ENCODE measurements around the gene TTC6.

Gene TTC6

DNA sequence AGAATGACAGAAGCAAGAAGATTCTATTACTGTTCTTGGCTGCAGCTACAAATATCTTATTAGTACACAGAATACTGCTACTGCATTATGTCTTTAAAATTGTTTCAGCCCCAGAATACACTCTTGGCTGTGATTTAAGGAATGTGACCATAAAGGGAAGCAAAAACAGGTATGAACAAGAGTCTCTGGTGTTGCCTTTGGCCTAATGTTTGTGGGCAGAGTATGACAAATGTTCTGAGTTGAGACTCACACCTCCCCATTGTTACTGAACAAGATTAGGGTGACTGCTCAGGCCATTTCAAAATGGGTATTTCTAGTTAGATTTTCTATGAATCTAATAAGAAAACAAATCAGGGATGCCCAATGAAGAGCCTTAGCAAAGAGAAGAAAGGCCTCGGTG lies 28.5 kb downstream of the TTC6 start:
- no peaks in the 10 kb centered on the region for H3K4me1 ChIP-seq (ENCODE audit: low read depth, poor library complexity, severe bottlenecking)
- no peak overlapping the region for H3K4me3 ChIP-seq (IDR thresholded peaks at IDR 0.05; ENCODE audit: insufficient read depth, low read depth, low read length)
- H3K79me2 ChIP-seq (ENCODE audit: insufficient read depth, low read depth): no peaks in the 10 kb centered on the region
- H3K27ac ChIP-seq: no peak overlapping the region
- no peak overlapping the region for H3K9ac ChIP-seq
- no peaks in the 10 kb centered on the region for H4K20me1 ChIP-seq (ENCODE audit: insufficient read depth)
- H3K27me3 ChIP-seq (ENCODE audit: insufficient read depth, low read depth): no peaks in the 10 kb centered on the region
- no peak overlapping the region for H3K4me2 ChIP-seq
- TF ChIP-seq, protein P1, sequence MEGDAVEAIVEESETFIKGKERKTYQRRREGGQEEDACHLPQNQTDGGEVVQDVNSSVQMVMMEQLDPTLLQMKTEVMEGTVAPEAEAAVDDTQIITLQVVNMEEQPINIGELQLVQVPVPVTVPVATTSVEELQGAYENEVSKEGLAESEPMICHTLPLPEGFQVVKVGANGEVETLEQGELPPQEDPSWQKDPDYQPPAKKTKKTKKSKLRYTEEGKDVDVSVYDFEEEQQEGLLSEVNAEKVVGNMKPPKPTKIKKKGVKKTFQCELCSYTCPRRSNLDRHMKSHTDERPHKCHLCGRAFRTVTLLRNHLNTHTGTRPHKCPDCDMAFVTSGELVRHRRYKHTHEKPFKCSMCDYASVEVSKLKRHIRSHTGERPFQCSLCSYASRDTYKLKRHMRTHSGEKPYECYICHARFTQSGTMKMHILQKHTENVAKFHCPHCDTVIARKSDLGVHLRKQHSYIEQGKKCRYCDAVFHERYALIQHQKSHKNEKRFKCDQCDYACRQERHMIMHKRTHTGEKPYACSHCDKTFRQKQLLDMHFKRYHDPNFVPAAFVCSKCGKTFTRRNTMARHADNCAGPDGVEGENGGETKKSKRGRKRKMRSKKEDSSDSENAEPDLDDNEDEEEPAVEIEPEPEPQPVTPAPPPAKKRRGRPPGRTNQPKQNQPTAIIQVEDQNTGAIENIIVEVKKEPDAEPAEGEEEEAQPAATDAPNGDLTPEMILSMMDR (conservative IDR thresholded peaks at IDR 0.05; ENCODE audit: low read depth, low read length): no peak
- no peak overlapping the region for H2AFZ ChIP-seq (ENCODE audit: low read depth)
- no peaks in the 10 kb centered on the region for H3K36me3 ChIP-seq (ENCODE audit: insufficient read depth)

DNA sequence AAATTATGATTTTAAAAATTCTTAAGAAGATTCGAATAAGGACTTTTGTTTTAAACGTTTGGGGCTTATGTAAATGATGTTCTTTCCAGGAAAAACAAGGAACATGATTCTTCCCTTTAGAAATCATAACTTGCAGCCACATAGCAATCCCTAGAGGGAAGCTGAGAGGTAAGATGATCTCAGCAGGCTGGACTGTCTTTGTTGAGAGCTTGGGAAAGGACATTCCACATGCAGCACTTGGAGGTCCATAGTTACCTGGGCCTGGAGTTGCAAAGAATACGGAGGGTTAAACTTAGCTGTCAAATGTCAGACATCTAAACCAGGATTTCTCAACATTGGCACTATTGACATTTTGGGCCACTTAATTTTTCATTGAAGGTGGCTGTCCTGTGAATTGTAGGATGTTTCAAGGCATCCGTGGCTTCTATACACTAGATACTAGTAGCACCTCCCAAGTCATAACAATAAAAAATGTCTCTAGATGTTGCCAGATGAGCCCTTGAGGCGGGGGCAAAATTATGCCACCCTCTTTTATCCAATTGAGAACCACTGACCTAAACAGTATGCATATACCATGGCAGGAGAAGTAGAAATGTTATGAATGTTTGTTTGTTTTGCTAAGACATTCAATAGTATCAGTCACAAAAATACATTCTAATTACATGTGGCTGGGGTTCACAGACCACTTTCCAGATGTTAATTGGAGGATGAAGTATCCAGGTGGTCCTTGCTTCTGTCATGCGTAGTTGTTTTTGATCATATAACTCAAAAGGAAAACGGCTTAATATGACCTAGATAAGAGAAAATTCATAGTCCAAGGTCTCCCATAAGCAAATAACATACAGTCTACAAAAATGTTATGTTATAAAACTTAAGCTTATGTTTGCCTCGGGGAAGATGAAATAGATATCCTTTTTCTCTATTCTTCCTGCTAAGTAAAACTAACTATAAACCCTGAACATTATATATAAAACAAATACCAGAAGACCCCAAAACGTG lies 30.5 kb downstream of the TTC6 start:
- Histone ChIP-seq H3K4me3 (IDR thresholded peaks at IDR 0.05; ENCODE audit: insufficient read depth, low read depth, low read length) (no peak overlapping the region), H3K4me2 (no peak overlapping the region), H3K36me3 (ENCODE audit: insufficient read depth) (no peaks in the 10 kb centered on the region), H3K4me1 (ENCODE audit: low read depth, poor library complexity, severe bottlenecking) (no peaks in the 10 kb centered on the region), H4K20me1 (ENCODE audit: insufficient read depth) (no peaks in the 10 kb centered on the region), H3K27ac (no peak overlapping the region), H3K27me3 (ENCODE audit: insufficient read depth, low read depth) (no peaks in the 10 kb centered on the region), H3K79me2 (ENCODE audit: insufficient read depth, low read depth) (no peaks in the 10 kb centered on the region), H2AFZ (ENCODE audit: low read depth) (no peak overlapping the region), H3K9ac (no peak overlapping the region)
- TF ChIP-seq, protein P1 (conservative IDR thresholded peaks at IDR 0.05; ENCODE audit: low read depth, low read length): no peak

DNA sequence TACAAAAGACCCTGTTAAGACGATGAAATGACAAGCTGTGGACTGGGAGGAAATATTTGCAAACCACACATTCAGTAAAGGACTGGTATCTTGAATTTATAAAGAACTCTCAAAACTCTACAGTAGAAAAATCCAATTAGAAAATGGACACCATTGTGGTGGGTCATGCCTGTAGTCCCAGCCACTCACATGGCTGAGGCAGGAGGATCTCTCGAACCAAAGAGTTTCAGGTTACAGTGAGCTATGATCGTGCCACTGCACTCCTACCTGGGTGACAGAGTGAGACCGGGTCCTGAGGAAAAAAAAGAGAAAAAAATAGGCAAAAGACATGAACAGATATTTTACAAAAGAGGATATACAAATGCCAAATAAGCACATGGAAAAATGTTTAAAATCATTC lies 41.9 kb downstream of the TTC6 start:
- no peak overlapping the region for H2AFZ ChIP-seq (ENCODE audit: low read depth)
- H4K20me1 ChIP-seq (ENCODE audit: insufficient read depth): no peaks in the 10 kb centered on the region
- no peaks in the 10 kb centered on the region for H3K36me3 ChIP-seq (ENCODE audit: insufficient read depth)
- no peaks in the 10 kb centered on the region for H3K27me3 ChIP-seq (ENCODE audit: insufficient read depth, low read depth)
- no peak overlapping the region for H3K4me3 ChIP-seq (IDR thresholded peaks at IDR 0.05; ENCODE audit: insufficient read depth, low read depth, low read length)
- H3K79me2 ChIP-seq (ENCODE audit: insufficient read depth, low read depth): no peaks in the 10 kb centered on the region
- H3K27ac ChIP-seq: no peak overlapping the region
- H3K4me1 ChIP-seq (ENCODE audit: low read depth, poor library complexity, severe bottlenecking): no peaks in the 10 kb centered on the region
- no peak overlapping the region for H3K9ac ChIP-seq
- no peak overlapping the region for H3K4me2 ChIP-seq
- TF ChIP-seq, protein P1 (conservative IDR thresholded peaks at IDR 0.05; ENCODE audit: low read depth, low read length): no peak

DNA sequence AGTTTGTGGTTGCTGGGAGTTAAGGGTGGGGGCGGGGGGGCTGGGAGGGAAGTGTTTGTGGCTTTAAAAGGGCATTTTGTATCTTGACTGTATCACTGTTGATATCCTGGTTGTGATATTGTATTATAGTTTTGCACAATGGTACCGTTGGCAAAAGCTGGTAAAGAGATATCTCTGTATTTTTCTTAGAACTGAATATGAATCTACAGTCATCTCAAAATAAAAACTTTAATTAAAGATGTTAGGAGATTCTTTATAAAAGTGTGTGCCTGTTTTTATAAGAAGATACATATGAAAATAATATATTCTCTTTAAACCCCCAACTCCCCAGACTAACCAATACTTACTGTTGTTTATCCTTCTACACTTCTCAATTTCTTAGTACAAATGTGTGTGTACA lies 43.2 kb downstream of the TTC6 start:
- no peak overlapping the region for H3K4me2 ChIP-seq
- no peak overlapping the region for H3K27ac ChIP-seq
- H3K9ac ChIP-seq: no peak overlapping the region
- no peaks in the 10 kb centered on the region for H3K4me1 ChIP-seq (ENCODE audit: low read depth, poor library complexity, severe bottlenecking)
- TF ChIP-seq, protein P1 (conservative IDR thresholded peaks at IDR 0.05; ENCODE audit: low read depth, low read length): no peak
- H4K20me1 ChIP-seq (ENCODE audit: insufficient read depth): no peaks in the 10 kb centered on the region
- no peaks in the 10 kb centered on the region for H3K36me3 ChIP-seq (ENCODE audit: insufficient read depth)
- H3K4me3 ChIP-seq (IDR thresholded peaks at IDR 0.05; ENCODE audit: insufficient read depth, low read depth, low read length): no peak overlapping the region
- H3K27me3 ChIP-seq (ENCODE audit: insufficient read depth, low read depth): no peaks in the 10 kb centered on the region
- H3K79me2 ChIP-seq (ENCODE audit: insufficient read depth, low read depth): no peaks in the 10 kb centered on the region
- H2AFZ ChIP-seq (ENCODE audit: low read depth): no peak overlapping the region

Data from KMS-11 (cell line).